Esophagus mucosa (tissue), 1 donor: ENCODE results near the gene TIA1. TPM values are rescaled to one million over a fixed set of nuclear protein-coding genes. Genes with fewer than 3 reads are reported as not detected.

Experiments
- total RNA-seq: library from RNA; stranded (reverse); gene quantifications from one replicate; pipeline ENCODE4 v1.2.4, GENCODE V29; 2023
- donor health status: DM: yes; HTN: yes; CAD: no.

The TIA1 gene
- total RNA-seq, 1 donor from 2014 or later, result 45.8 TPM

Other genes starting within 250 kb of the TIA1 start
- 214 TPM for gene PCBP1, start 161.2 kb downstream of the TIA1 start, total RNA-seq
- gene C2orf42, start 57.6 kb downstream of the TIA1 start, total RNA-seq, result 4.9 TPM
- gene PCYOX1, start 9.5 kb upstream of the TIA1 start, total RNA-seq, result 63.1 TPM
- 172 TPM for gene SNRPG, start 45.1 kb upstream of the TIA1 start, total RNA-seq
- 26.0 TPM for gene FAM136A, start 53.4 kb upstream of the TIA1 start, total RNA-seq